ENCODE measurements around the gene PAIP1.
"Not testable (repeated sequence)": the region's sequence is repeated elsewhere in the genome, so short reads cannot be mapped to it uniquely, and the experiment has no call there.

PAIP1 gene

GRCh38 chr5:43523662-43524072 lies 33.2 kb downstream of the PAIP1 start:
- Histone ChIP-seq H3K4me3 (no peak overlapping the region), H3K27me3 (ENCODE audit: low read depth) (no peaks in the 10 kb centered on the region), H3K4me1 (no peaks in the 10 kb centered on the region), H3K9me3 (no peaks in the 10 kb centered on the region), H3K36me3 (replicated peaks) (peaks cover 37% of the 10 kb centered on the region)
- in situ Hi-C loops (cut with MboI; ENCODE audit: low sequenced_read_pairs): no loop called here
- no peak for DNase-seq (ENCODE audit: low spot score in 2 of 2)

GRCh38 chr5:43520615-43521014 lies 36.3 kb downstream of the PAIP1 start:
- Histone ChIP-seq H3K4me1 (peaks cover 3% of the 10 kb centered on the region), H3K4me3 (no peak overlapping the region), H3K36me3 (replicated peaks) (peaks cover 16% of the 10 kb centered on the region), H3K27me3 (ENCODE audit: low read depth) (no peaks in the 10 kb centered on the region), H3K9me3 (no peaks in the 10 kb centered on the region)
- in situ Hi-C loops (cut with MboI; ENCODE audit: low sequenced_read_pairs): no loop called here
- no peak for DNase-seq (ENCODE audit: low spot score in 2 of 2)

GRCh38 chr5:43515678-43516048 lies 41.2 kb downstream of the PAIP1 start:
- H3K36me3 ChIP-seq (replicated peaks): 0 out of 2 replicates have a peak, but pooled peaks cover 4% of the 10 kb centered on the region
- H3K9me3 ChIP-seq: no peaks in the 10 kb centered on the region; the same call in 1 of the 2 replicates
- H3K4me1 ChIP-seq: peaks cover 18% of the 10 kb centered on the region
- no peaks in the 10 kb centered on the region for H3K27me3 ChIP-seq (ENCODE audit: low read depth)
- H3K4me3 ChIP-seq: peak overlapping the region; percentile 58
- DNase-seq (ENCODE audit: low spot score in 2 of 2): no peak
- in situ Hi-C loops (cut with MboI; ENCODE audit: low sequenced_read_pairs): no loop called here

GRCh38 chr5:43514816-43515677 lies 41.8 kb downstream of the PAIP1 start, which contains the start of gene C5orf34:
Gene C5orf34, minus strand, starts transcription at chr5:43515148. Its CDS starts 5,809 bp downstream, at chr5:43509339.
- in situ Hi-C loops (cut with MboI; ENCODE audit: low sequenced_read_pairs): no loop called here
- no peaks in the 10 kb centered on the region for H3K27me3 ChIP-seq (ENCODE audit: low read depth)
- DNase-seq (ENCODE audit: low spot score in 2 of 2): peak; percentile 95 to 98
- H3K9me3 ChIP-seq: no peaks in the 10 kb centered on the region; the same call in 1 of the 2 replicates
- H3K4me1 ChIP-seq: peaks cover 18% of the 10 kb centered on the region
- peak within 1 kb of the TSS; percentile 58 for H3K4me3 ChIP-seq
- H3K36me3 ChIP-seq (replicated peaks): 0 out of 2 replicates have a peak, but pooled peaks cover 4% of the 10 kb centered on the region

GRCh38 chr5:43514471-43514815 lies 42.4 kb downstream of the PAIP1 start:
- H3K27me3 ChIP-seq (ENCODE audit: low read depth): no peaks in the 10 kb centered on the region
- no peaks in the 10 kb centered on the region; the same call in 1 of the 2 replicates for H3K9me3 ChIP-seq
- in situ Hi-C loops (cut with MboI; ENCODE audit: low sequenced_read_pairs): no loop called here
- 0 out of 2 replicates have a peak, but pooled peaks cover 4% of the 10 kb centered on the region for H3K36me3 ChIP-seq (replicated peaks)
- H3K4me1 ChIP-seq: peaks cover 18% of the 10 kb centered on the region
- peak overlapping the region; percentile 58 for H3K4me3 ChIP-seq
- peak in 1 of 2 experiments; percentile 22 for DNase-seq (ENCODE audit: low spot score in 2 of 2)

GRCh38 chr5:43514025-43514424 lies 42.9 kb downstream of the PAIP1 start:
- no peak for DNase-seq (ENCODE audit: low spot score in 2 of 2)
- in situ Hi-C loops (cut with MboI; ENCODE audit: low sequenced_read_pairs): no loop called here
- H3K4me3 ChIP-seq: peak overlapping the region; percentile 58
- peaks cover 18% of the 10 kb centered on the region for H3K4me1 ChIP-seq
- peaks cover 8% of the 10 kb centered on the region for H3K36me3 ChIP-seq (replicated peaks)
- no peaks in the 10 kb centered on the region; the same call in 1 of the 2 replicates for H3K9me3 ChIP-seq
- H3K27me3 ChIP-seq (ENCODE audit: low read depth): no peaks in the 10 kb centered on the region

- H3K9me3 ChIP-seq; in situ Hi-C loops (cut with MboI; ENCODE audit: low sequenced_read_pairs); H3K4me3 ChIP-seq; H3K27me3 ChIP-seq (ENCODE audit: low read depth); DNase-seq (ENCODE audit: low spot score in 2 of 2): not testable (repeated sequence)
- Histone ChIP-seq H3K36me3 (replicated peaks) (peaks cover 29% of the 10 kb centered on the region), H3K4me1 (peaks cover 18% of the 10 kb centered on the region)
Measured at GRCh38 chr5:43511062-43511461, 45.8 kb downstream of the PAIP1 start.

GRCh38 chr5:43498581-43498980 lies 58.3 kb downstream of the PAIP1 start:
- no peak overlapping the region for H3K4me3 ChIP-seq
- in situ Hi-C loops (cut with MboI; ENCODE audit: low sequenced_read_pairs): no loop called here
- H3K9me3 ChIP-seq: no peaks in the 10 kb centered on the region
- no peaks in the 10 kb centered on the region for H3K4me1 ChIP-seq
- no peak for DNase-seq (ENCODE audit: low spot score in 2 of 2)
- peaks cover 13% of the 10 kb centered on the region for H3K36me3 ChIP-seq (replicated peaks)
- H3K27me3 ChIP-seq (ENCODE audit: low read depth): no peaks in the 10 kb centered on the region

GRCh38 chr5:43497311-43498104 lies 59.4 kb downstream of the PAIP1 start:
- Histone ChIP-seq H3K36me3 (replicated peaks) (peaks cover 10% of the 10 kb centered on the region), H3K9me3 (no peaks in the 10 kb centered on the region), H3K4me1 (no peaks in the 10 kb centered on the region), H3K27me3 (ENCODE audit: low read depth) (no peaks in the 10 kb centered on the region), H3K4me3 (no peak overlapping the region)
- in situ Hi-C loops (cut with MboI; ENCODE audit: low sequenced_read_pairs): no loop called here
- DNase-seq (ENCODE audit: low spot score in 2 of 2): no peak

GRCh38 chr5:43491326-43491725 lies 65.6 kb downstream of the PAIP1 start:
- no peak for DNase-seq (ENCODE audit: low spot score in 2 of 2)
- H3K36me3 ChIP-seq (replicated peaks): peaks cover 43% of the 10 kb centered on the region
- in situ Hi-C loops (cut with MboI; ENCODE audit: low sequenced_read_pairs): no loop called here
- no peak overlapping the region for H3K4me3 ChIP-seq
- H3K9me3 ChIP-seq: no peaks in the 10 kb centered on the region
- H3K4me1 ChIP-seq: no peaks in the 10 kb centered on the region
- H3K27me3 ChIP-seq (ENCODE audit: low read depth): no peaks in the 10 kb centered on the region

- in situ Hi-C loops (cut with MboI; ENCODE audit: low sequenced_read_pairs): no loop called here
- Histone ChIP-seq H3K27me3 (ENCODE audit: low read depth) (no peaks in the 10 kb centered on the region), H3K36me3 (replicated peaks) (peaks cover 30% of the 10 kb centered on the region), H3K9me3 (no peaks in the 10 kb centered on the region), H3K4me3 (no peak overlapping the region), H3K4me1 (peaks cover 14% of the 10 kb centered on the region)
- no peak for DNase-seq (ENCODE audit: low spot score in 2 of 2)
Measured at GRCh38 chr5:43486353-43486752, 70.5 kb downstream of the PAIP1 start.

- Histone ChIP-seq H3K36me3 (replicated peaks) (peaks cover 26% of the 10 kb centered on the region), H3K9me3 (no peaks in the 10 kb centered on the region), H3K4me1 (peaks cover 14% of the 10 kb centered on the region), H3K27me3 (ENCODE audit: low read depth) (no peaks in the 10 kb centered on the region), H3K4me3 (no peak overlapping the region)
- in situ Hi-C loops (cut with MboI; ENCODE audit: low sequenced_read_pairs): no loop called here
- DNase-seq (ENCODE audit: low spot score in 2 of 2): no peak
Measured at GRCh38 chr5:43485406-43485805, 71.5 kb downstream of the PAIP1 start.

- in situ Hi-C loops (cut with MboI; ENCODE audit: low sequenced_read_pairs): no loop called here
- peak overlapping the region; percentile 82 for H3K4me3 ChIP-seq
- no peaks in the 10 kb centered on the region for H3K27me3 ChIP-seq (ENCODE audit: low read depth)
- no peaks in the 10 kb centered on the region for H3K9me3 ChIP-seq
- DNase-seq (ENCODE audit: low spot score in 2 of 2): peak; percentile 78 to 89
- H3K4me1 ChIP-seq: peaks cover 17% of the 10 kb centered on the region
- H3K36me3 ChIP-seq (replicated peaks): peaks cover 16% of the 10 kb centered on the region
Measured at GRCh38 chr5:43484106-43484849, 72.6 kb downstream of the PAIP1 start.
